Measurements from ENCODE around the gene ARL6IP4.
"Not testable (repeated sequence)": the region's sequence is repeated elsewhere in the genome, so short reads cannot be mapped to it uniquely, and the experiment has no call there.

Gene ARL6IP4

GRCh38 chr12:122980183-122981035, at the start of gene ARL6IP4:
TSS of gene ARL6IP4 (plus strand) at chr12:122980681. CDS start at chr12:122981140, 459 bp downstream.
- peak; percentile 44 to 57 for DNase-seq (ENCODE audit: low read depth in 1 of 2, low spot score in 1 of 2)

- no peak for DNase-seq (ENCODE audit: low read depth in 1 of 2, low spot score in 1 of 2)
Measured at GRCh38 chr12:122932207-122932606, 48.3 kb upstream of the ARL6IP4 start.

GRCh38 chr12:122934722-122935121, 45.8 kb upstream of the ARL6IP4 start:
- DNase-seq (ENCODE audit: low read depth in 1 of 2, low spot score in 1 of 2), result no peak

GRCh38 chr12:122935318-122935717, 45.2 kb upstream of the ARL6IP4 start:
- DNase-seq (ENCODE audit: low read depth in 1 of 2, low spot score in 1 of 2), result no peak

GRCh38 chr12:122937622-122938091, 42.8 kb upstream of the ARL6IP4 start:
- DNase-seq (ENCODE audit: low read depth in 1 of 2, low spot score in 1 of 2), result no peak

GRCh38 chr12:122939125-122939524, 41.4 kb upstream of the ARL6IP4 start:
- DNase-seq (ENCODE audit: low read depth in 1 of 2, low spot score in 1 of 2), result no peak

- DNase-seq (ENCODE audit: low read depth in 1 of 2, low spot score in 1 of 2), result not testable (repeated sequence)
Measured at GRCh38 chr12:122941351-122941750, 39.1 kb upstream of the ARL6IP4 start.

GRCh38 chr12:122942637-122943036, 37.8 kb upstream of the ARL6IP4 start:
- DNase-seq (ENCODE audit: low read depth in 1 of 2, low spot score in 1 of 2), result no peak

GRCh38 chr12:122943196-122943595, 37.3 kb upstream of the ARL6IP4 start:
- no peak for DNase-seq (ENCODE audit: low read depth in 1 of 2, low spot score in 1 of 2)

GRCh38 chr12:122944605-122945592, 35.6 kb upstream of the ARL6IP4 start:
- no peak for DNase-seq (ENCODE audit: low read depth in 1 of 2, low spot score in 1 of 2)

- DNase-seq (ENCODE audit: low read depth in 1 of 2, low spot score in 1 of 2), result peak; percentile 52 to 77
Measured at GRCh38 chr12:122946690-122947341, 33.7 kb upstream of the ARL6IP4 start.

GRCh38 chr12:122947352-122947792, 33.1 kb upstream of the ARL6IP4 start:
- no peak for DNase-seq (ENCODE audit: low read depth in 1 of 2, low spot score in 1 of 2)

- no peak for DNase-seq (ENCODE audit: low read depth in 1 of 2, low spot score in 1 of 2)
Measured at GRCh38 chr12:122948605-122949004, 31.9 kb upstream of the ARL6IP4 start.

- DNase-seq (ENCODE audit: low read depth in 1 of 2, low spot score in 1 of 2), result no peak
Measured at GRCh38 chr12:122949405-122949804, 31.1 kb upstream of the ARL6IP4 start.

GRCh38 chr12:122949816-122950675, 30.4 kb upstream of the ARL6IP4 start:
- DNase-seq (ENCODE audit: low read depth in 1 of 2, low spot score in 1 of 2), result no peak

- no peak for DNase-seq (ENCODE audit: low read depth in 1 of 2, low spot score in 1 of 2)
Measured at GRCh38 chr12:122951406-122951805, 29.1 kb upstream of the ARL6IP4 start.

GRCh38 chr12:122951979-122952892, 28.2 kb upstream of the ARL6IP4 start:
- DNase-seq (ENCODE audit: low read depth in 1 of 2, low spot score in 1 of 2), result peak; percentile 59 to 60

GRCh38 chr12:122955156-122955555, 25.3 kb upstream of the ARL6IP4 start:
- no peak for DNase-seq (ENCODE audit: low read depth in 1 of 2, low spot score in 1 of 2)

- no peak for DNase-seq (ENCODE audit: low read depth in 1 of 2, low spot score in 1 of 2)
Measured at GRCh38 chr12:122956035-122956434, 24.4 kb upstream of the ARL6IP4 start.
